PC-3 (cell line): ENCODE measurements around the gene SHC4. TPM values are rescaled to one million over a fixed set of nuclear protein-coding genes. Genes with fewer than 3 reads are reported as not detected.
A peak's percentile ranks its signal among the peaks of the same experiment; 100 is the strongest.

Source experiments
- ATAC-seq: fragments of 200-7000 bp; cut with Tn5 transposase; 2 replicates; pipeline ENCODE4 v1.9.1; 2020; ENCODE audit warnings: mild to moderate bottlenecking, moderate library complexity
- BruUV-seq: library from RNA; stranded (reverse); fragments of 400-500 nt; replicated peaks from 2 replicates; lab custom pipeline; 2021; lab: Mats Ljungman, UMichigan
- CTCF ChIA-PET: fragments of 300-600 bp; sonication (Branson Sonifier 250); formaldehyde crosslinking; loops from one replicate; lab custom pipeline; 2022; ENCODE audit warnings: antibody characterized with exemption; lab: Charles Lee
- POLR2A ChIA-PET: fragments of 300-600 bp; sonication (Branson Sonifier 250); formaldehyde crosslinking; loops from one replicate; lab custom pipeline; 2022; ENCODE audit warnings: antibody characterized with exemption; ENCODE audit not compliant: unreplicated experiment; lab: Charles Lee
- DNase-seq: peaks from one replicate; pipeline ENCODE4 v3.0.0-alpha.2; 2015
- H2AFZ ChIP-seq: fragments of 300-600 bp; sonication (generic); 2 replicates; pipeline ENCODE4 v1.6.0; 2016; ENCODE audit warnings: antibody characterized with exemption, low read length
- H3F3A ChIP-seq: fragments of 300-600 bp; sonication (generic); one replicate; pipeline ENCODE4 v1.6.0; 2017; ENCODE audit warnings: antibody characterized with exemption, low read length, control low read depth, mild to moderate bottlenecking; ENCODE audit not compliant: unreplicated experiment
- H3K27ac ChIP-seq: fragments of 300-600 bp; sonication (generic); 2 replicates; pipeline ENCODE4 v1.5.1; 2016; ENCODE audit warnings: mild to moderate bottlenecking, low read length
- H3K27me3 ChIP-seq: fragments of 300-600 bp; sonication (generic); 2 replicates; pipeline ENCODE4 v1.6.1; 2016; ENCODE audit warnings: low read length, mixed read lengths
- H3K36me3 ChIP-seq: fragments of 300-600 bp; sonication (generic); 2 replicates; pipeline ENCODE4 v1.6.1; 2016; ENCODE audit warnings: low read depth, mixed run types, low read length, mixed read lengths
- H3K4me1 ChIP-seq: fragments of 300-600 bp; sonication (generic); 2 replicates; pipeline ENCODE4 v1.5.1; 2016; ENCODE audit warnings: low read length; ENCODE audit not compliant: insufficient read depth
- H3K4me2 ChIP-seq: fragments of 300-600 bp; sonication (generic); 2 replicates; pipeline ENCODE4 v1.6.0; 2016; ENCODE audit warnings: low read length
- H3K4me3 ChIP-seq: fragments of 300-600 bp; sonication (generic); 2 replicates; pipeline ENCODE4 v1.5.1; 2016; ENCODE audit warnings: mild to moderate bottlenecking, low read length, mixed read lengths
- H3K79me2 ChIP-seq: fragments of 300-600 bp; sonication (generic); 2 replicates; pipeline ENCODE4 v1.6.1; 2017; ENCODE audit warnings: low read length, mixed read lengths
- H3K9ac ChIP-seq: fragments of 300-600 bp; sonication (generic); 2 replicates; pipeline ENCODE4 v1.6.0; 2016; ENCODE audit warnings: mild to moderate bottlenecking, low read length
- H3K9me2 ChIP-seq: fragments of 300-600 bp; sonication (generic); replicated peaks from 2 replicates; pipeline ENCODE4 v1.6.1; 2016; ENCODE audit warnings: mixed run types, low read length, mixed read lengths
- H3K9me3 ChIP-seq: fragments of 300-600 bp; sonication (generic); 2 replicates; pipeline ENCODE4 v1.6.1; 2016; ENCODE audit warnings: low read length, mixed read lengths
- H4K20me1 ChIP-seq: fragments of 300-600 bp; sonication (generic); 2 replicates; pipeline ENCODE4 v1.6.1; 2016; ENCODE audit warnings: low read length, mixed read lengths
- EZH2 ChIP-seq: fragments of 300-600 bp; sonication (generic); IDR thresholded peaks from one replicate; pipeline ENCODE4 v1.6.1; 2017; ENCODE audit warnings: antibody characterized with exemption, mild to moderate bottlenecking, low read length; ENCODE audit not compliant: unreplicated experiment
- EZH2phosphoT487 ChIP-seq: fragments of 300-600 bp; sonication (generic); IDR thresholded peaks from 2 replicates; pipeline ENCODE4 v1.6.1; 2018; ENCODE audit warnings: mild to moderate bottlenecking, antibody characterized with exemption, low read length, borderline replicate concordance
- intact Hi-C: fragments of 100-400 bp; cut with micrococcal nuclease; formaldehyde crosslinking; loops from 2 replicates; pipeline ENCODE4 v1.9.0; 2023
- total RNA-seq: library from RNA; depleted of rRNA; stranded (reverse); fragments of >200 nt; gene quantifications from 2 replicates; pipeline ENCODE4 v1.2.3, GENCODE V29; 2014
- TF ChIP-seq, protein P1 (sequence below): fragments of 300-600 bp; sonication (generic); conservative IDR thresholded peaks from 2 replicates; pipeline ENCODE4 v1.5.1; 2017; ENCODE audit warnings: antibody characterized with exemption, low read depth, mild to moderate bottlenecking, low read length

SHC4 gene
- total RNA-seq, 1 experiment from 2014 or later = 2.4 TPM

DNA sequence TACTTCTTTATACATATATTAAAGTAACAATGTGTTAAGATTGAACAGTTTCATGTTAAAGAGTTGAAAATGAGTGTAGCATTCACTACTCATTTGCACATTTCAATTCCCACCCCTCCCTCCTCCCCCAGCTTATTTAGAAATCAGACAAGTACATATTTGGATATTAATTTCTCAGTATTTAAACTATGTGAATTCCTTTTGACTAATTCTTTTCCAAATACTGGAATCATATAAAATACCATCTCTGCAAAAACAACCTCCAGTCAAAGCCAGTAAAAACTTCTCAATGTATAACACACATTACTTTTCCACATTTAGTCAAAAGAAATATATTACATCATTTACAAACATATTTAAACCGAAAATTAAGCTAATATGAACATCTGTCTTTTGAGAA is 25.5 kb upstream of the SHC4 start:
- CTCF ChIA-PET = interaction anchor here (1.2 kb wide), 1 partner anchor 13 kb away, joined by 4 read pairs; no protein-coding TSS in a partner anchor
- Histone ChIP-seq H2AFZ (no peak overlapping the region), H3K4me3 (no peak overlapping the region), H3K9me3 (no peaks in the 10 kb centered on the region), H3K4me2 (no peak overlapping the region), H3K27me3 (no peaks in the 10 kb centered on the region), H3K4me1 (0 out of 2 replicates have a peak, but pooled peaks cover 2% of the 10 kb centered on the region), H4K20me1 (no peaks in the 10 kb centered on the region), H3K27ac (no peak overlapping the region), H3K36me3 (peaks cover 11% of the 10 kb centered on the region; the same call in 1 of the 2 replicates), H3F3A (no peaks in the 10 kb centered on the region), H3K79me2 (no peaks in the 10 kb centered on the region), H3K9me2 (no peaks in the 10 kb centered on the region), H3K9ac (no peak overlapping the region)
- no TSS peak for BruUV-seq
- intact Hi-C loops = loop anchor here (10.0 kb wide), 1 partner anchor 156 kb away; no protein-coding TSS in a partner anchor
- TF ChIP-seq EZH2 = no peak
- TF ChIP-seq, protein P1, sequence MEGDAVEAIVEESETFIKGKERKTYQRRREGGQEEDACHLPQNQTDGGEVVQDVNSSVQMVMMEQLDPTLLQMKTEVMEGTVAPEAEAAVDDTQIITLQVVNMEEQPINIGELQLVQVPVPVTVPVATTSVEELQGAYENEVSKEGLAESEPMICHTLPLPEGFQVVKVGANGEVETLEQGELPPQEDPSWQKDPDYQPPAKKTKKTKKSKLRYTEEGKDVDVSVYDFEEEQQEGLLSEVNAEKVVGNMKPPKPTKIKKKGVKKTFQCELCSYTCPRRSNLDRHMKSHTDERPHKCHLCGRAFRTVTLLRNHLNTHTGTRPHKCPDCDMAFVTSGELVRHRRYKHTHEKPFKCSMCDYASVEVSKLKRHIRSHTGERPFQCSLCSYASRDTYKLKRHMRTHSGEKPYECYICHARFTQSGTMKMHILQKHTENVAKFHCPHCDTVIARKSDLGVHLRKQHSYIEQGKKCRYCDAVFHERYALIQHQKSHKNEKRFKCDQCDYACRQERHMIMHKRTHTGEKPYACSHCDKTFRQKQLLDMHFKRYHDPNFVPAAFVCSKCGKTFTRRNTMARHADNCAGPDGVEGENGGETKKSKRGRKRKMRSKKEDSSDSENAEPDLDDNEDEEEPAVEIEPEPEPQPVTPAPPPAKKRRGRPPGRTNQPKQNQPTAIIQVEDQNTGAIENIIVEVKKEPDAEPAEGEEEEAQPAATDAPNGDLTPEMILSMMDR = no peak
- TF ChIP-seq EZH2phosphoT487 = no peak
- ATAC-seq (peak; percentile 61), DNase-seq (no peak)
- POLR2A ChIA-PET = interaction anchor here (0.6 kb wide), 2 partner anchors 50 to 124 kb away, joined by 3 to 18 read pairs; no protein-coding TSS in a partner anchor

DNA sequence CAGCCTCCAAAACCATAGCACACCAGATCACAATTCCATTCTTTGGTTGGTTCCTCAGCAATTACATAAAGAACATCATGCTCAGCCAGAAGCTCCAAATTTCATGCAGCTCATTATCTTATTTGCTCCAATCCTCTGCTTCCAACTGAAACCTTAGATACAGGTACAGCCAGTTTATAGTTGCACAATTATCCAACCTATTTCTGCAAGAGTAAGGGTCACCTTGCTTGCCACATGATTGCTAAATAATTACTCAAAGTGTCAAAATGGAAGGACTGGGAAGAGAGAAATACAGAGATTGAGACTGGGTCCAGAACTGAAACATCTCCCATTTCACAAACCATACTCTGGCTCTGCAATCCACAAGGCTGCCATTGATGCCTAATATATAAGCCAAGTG is 23.4 kb upstream of the SHC4 start:
- Histone ChIP-seq H3K9ac (no peak overlapping the region), H4K20me1 (no peaks in the 10 kb centered on the region), H3K27ac (no peak overlapping the region), H3K9me2 (no peaks in the 10 kb centered on the region), H3K27me3 (no peaks in the 10 kb centered on the region), H3F3A (no peaks in the 10 kb centered on the region), H3K4me2 (no peak overlapping the region), H3K36me3 (peaks cover 3% of the 10 kb centered on the region; the same call in 1 of the 2 replicates), H3K4me3 (no peak overlapping the region), H3K9me3 (no peaks in the 10 kb centered on the region), H3K4me1 (0 out of 2 replicates have a peak, but pooled peaks cover 8% of the 10 kb centered on the region), H3K79me2 (no peaks in the 10 kb centered on the region), H2AFZ (no peak overlapping the region)
- TF ChIP-seq EZH2 = no peak
- TF ChIP-seq EZH2phosphoT487 = no peak
- TF ChIP-seq, protein P1 = no peak
- no peak for ATAC-seq
- no peak for DNase-seq
- intact Hi-C loops = loop anchor here (10.0 kb wide), 1 partner anchor 158 kb away; no protein-coding TSS in a partner anchor
- CTCF ChIA-PET = interaction anchor here (0.6 kb wide), 1 partner anchor 12 kb away, joined by 3 read pairs; no protein-coding TSS in a partner anchor
- POLR2A ChIA-PET = no interaction called here
- BruUV-seq = no TSS peak

DNA sequence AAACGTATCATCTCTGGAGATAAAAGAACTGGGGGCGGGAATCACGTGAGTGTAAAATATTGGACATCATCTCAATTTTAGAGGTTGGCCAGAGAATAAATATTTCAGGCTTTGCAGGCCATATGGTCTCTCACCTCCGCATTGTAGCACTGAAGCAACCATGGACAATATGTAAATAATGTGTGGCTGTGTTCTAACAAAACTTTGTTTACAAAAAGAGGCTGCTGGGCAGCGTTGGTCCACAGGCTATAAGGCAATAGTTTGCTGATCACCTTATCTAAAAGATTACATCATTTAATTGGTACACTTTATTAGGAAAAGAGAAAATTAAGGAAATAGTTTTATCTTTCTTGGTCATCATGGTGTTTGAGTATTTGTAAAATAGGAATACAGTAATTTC is 22.5 kb upstream of the SHC4 start:
- Histone ChIP-seq H3K9ac (no peak overlapping the region), H3K4me3 (no peak overlapping the region), H3F3A (no peaks in the 10 kb centered on the region), H3K36me3 (no peaks in the 10 kb centered on the region), H3K9me3 (no peaks in the 10 kb centered on the region), H3K9me2 (no peaks in the 10 kb centered on the region), H2AFZ (no peak overlapping the region), H3K27me3 (no peaks in the 10 kb centered on the region), H3K27ac (no peak overlapping the region), H3K4me1 (0 out of 2 replicates have a peak, but pooled peaks cover 8% of the 10 kb centered on the region), H4K20me1 (no peaks in the 10 kb centered on the region), H3K79me2 (no peaks in the 10 kb centered on the region), H3K4me2 (no peak overlapping the region)
- ChIA-PET POLR2A (no interaction called here), CTCF (interaction anchor here (0.6 kb wide), 1 partner anchor 11 kb away, joined by 3 read pairs; no protein-coding TSS in a partner anchor)
- DNase-seq (no peak), ATAC-seq (no peak)
- BruUV-seq = no TSS peak
- intact Hi-C loops = loop anchor here (10.0 kb wide), 1 partner anchor 159 kb away; no protein-coding TSS in a partner anchor
- TF ChIP-seq EZH2 (no peak), EZH2phosphoT487 (no peak)
- TF ChIP-seq, protein P1 = no peak
